ENCODE measurements around the gene ATRAID. TPM values are rescaled to one million over a fixed set of nuclear protein-coding genes. Genes with fewer than 3 reads are reported as not detected.

The ATRAID gene
- total and polyA plus RNA-seq, 2 donors (not counting 3 experiments of a cell fraction or from before 2014, with no cell fraction given) = 84.3 to 283 TPM

GRCh38 chr2:27199241-27199640, 12.6 kb upstream of the ATRAID start:
- peaks cover 10 to 24% of the 10 kb centered on the region in 2 experiments for H3K36me3 ChIP-seq (ENCODE audit: control insufficient read depth in 2 of 2, extremely low read depth in 1 of 2, insufficient read depth in 2 of 2, low read length in 2 of 2)
- H3K9me3 ChIP-seq (replicated peaks; ENCODE audit: control insufficient read depth, insufficient read depth, low read length) = no peaks in the 10 kb centered on the region
- no peak overlapping the region for H2AFZ ChIP-seq (ENCODE audit: low read depth, low read length)
- intact Hi-C loops (cut with micrococcal nuclease) (no loop called here), dilution Hi-C loops (cut with MboI; ENCODE audit: extremely low pct_ligation_motif_present, low sequenced_read_pairs) (no loop called here)
- no TSS peak for BruUV-seq (replicated peaks)
- no peaks in the 10 kb centered on the region for H4K20me1 ChIP-seq (replicated peaks; ENCODE audit: control insufficient read depth, extremely low read depth, insufficient read depth, low read length)
- TF ChIP-seq POLR2A (IDR thresholded peaks at IDR 0.05; ENCODE audit: low read depth, low read length) = no peak
- H3K9ac ChIP-seq (replicated peaks; ENCODE audit: extremely low read depth, insufficient read depth, low read length) = no peak overlapping the region
- H3K4me2 ChIP-seq (ENCODE audit: insufficient read depth, low read length) = no peak overlapping the region
- H3K4me1 ChIP-seq (ENCODE audit: control insufficient read depth, extremely low read depth, insufficient read depth, low read length) = no peaks in the 10 kb centered on the region
- POLR2A ChIA-PET = no interaction called here
- no peaks in the 10 kb centered on the region for H3K9me1 ChIP-seq (replicated peaks; ENCODE audit: control insufficient read depth, extremely low read depth, insufficient read depth, low read length)
- H3K27me3 ChIP-seq (ENCODE audit: control insufficient read depth in 2 of 2, insufficient read depth in 2 of 2, low read length in 2 of 2) = no peaks in the 10 kb centered on the region
- no peaks in the 10 kb centered on the region for H3K79me2 ChIP-seq (ENCODE audit: control insufficient read depth, insufficient read depth, low read length)
- FAIRE-seq (no peak), DNase-seq (ENCODE audit: low read depth, low spot score) (no peak)
- H3K27ac ChIP-seq (ENCODE audit: insufficient read depth, low read depth, low read length) = no peak overlapping the region
- CTCF ChIA-PET = interaction anchor here (0.8 kb wide), 1 partner anchor 104 kb away, joined by 3 read pairs; no protein-coding TSS in a partner anchor
- H3K4me3 ChIP-seq (replicated peaks in 1 of 3; ENCODE audit: insufficient read depth in 1 of 3, low read depth in 1 of 3, low read length in 3 of 3) = no peak overlapping the region

- BruUV-seq (replicated peaks) = no TSS peak
- DNase-seq (ENCODE audit: low read depth, low spot score) (no peak), FAIRE-seq (no peak)
- Histone ChIP-seq H3K9me3 (replicated peaks; ENCODE audit: control insufficient read depth, insufficient read depth, low read length) (no peaks in the 10 kb centered on the region), H3K4me1 (ENCODE audit: control insufficient read depth, extremely low read depth, insufficient read depth, low read length) (no peaks in the 10 kb centered on the region), H3K9me1 (replicated peaks; ENCODE audit: control insufficient read depth, extremely low read depth, insufficient read depth, low read length) (no peaks in the 10 kb centered on the region), H4K20me1 (replicated peaks; ENCODE audit: control insufficient read depth, extremely low read depth, insufficient read depth, low read length) (no peaks in the 10 kb centered on the region), H3K4me3 (replicated peaks in 1 of 3; ENCODE audit: insufficient read depth in 1 of 3, low read depth in 1 of 3, low read length in 3 of 3) (no peak overlapping the region), H3K36me3 (ENCODE audit: control insufficient read depth in 2 of 2, extremely low read depth in 1 of 2, insufficient read depth in 2 of 2, low read length in 2 of 2) (peaks cover 24 to 44% of the 10 kb centered on the region in 2 experiments), H3K27me3 (ENCODE audit: control insufficient read depth in 2 of 2, insufficient read depth in 2 of 2, low read length in 2 of 2) (no peaks in the 10 kb centered on the region), H3K4me2 (ENCODE audit: insufficient read depth, low read length) (no peak overlapping the region), H3K79me2 (ENCODE audit: control insufficient read depth, insufficient read depth, low read length) (no peaks in the 10 kb centered on the region), H3K9ac (replicated peaks; ENCODE audit: extremely low read depth, insufficient read depth, low read length) (no peak overlapping the region), H2AFZ (ENCODE audit: low read depth, low read length) (no peak overlapping the region), H3K27ac (ENCODE audit: insufficient read depth, low read depth, low read length) (no peak overlapping the region)
- CTCF ChIA-PET = no interaction called here
- intact Hi-C loops (cut with micrococcal nuclease) (no loop called here), dilution Hi-C loops (cut with MboI; ENCODE audit: extremely low pct_ligation_motif_present, low sequenced_read_pairs) (no loop called here)
- POLR2A ChIA-PET = no interaction called here
- TF ChIP-seq MYC (IDR thresholded peaks at IDR 0.05; ENCODE audit: low read depth, low read length) (no peak), MAX (IDR thresholded peaks at IDR 0.05; ENCODE audit: insufficient read depth, insufficient read length) (no peak), POLR2AphosphoS5 (IDR thresholded peaks at IDR 0.05; ENCODE audit: insufficient read depth, low read depth, low read length) (no peak), GATA2 (IDR thresholded peaks at IDR 0.05; ENCODE audit: insufficient read depth, insufficient read length, low read depth, low read length) (no peak), POLR2A (IDR thresholded peaks at IDR 0.05; ENCODE audit: low read depth, low read length) (no peak), CTCF (IDR thresholded peaks at IDR 0.05; ENCODE audit: extremely low read depth in 1 of 2, insufficient read depth in 1 of 2, low read depth in 1 of 2, low read length in 2 of 2) (no peak)
These were observed 10.2 kb upstream of the ATRAID start for GRCh38 chr2:27201675-27202074.

Data from endothelial cell of umbilical vein (primary cell).